OCI-LY1 (cell line): Measurements from ENCODE around the gene ZDHHC14.
"Not testable (repeated sequence)": the region's sequence is repeated elsewhere in the genome, so short reads cannot be mapped to it uniquely, and the experiment has no call there.

Experiments used
- H2AFZ ChIP-seq: fragments of 200-600 bp; sonication (generic), shearing (Covaris generic); 2 replicates; pipeline ENCODE4 v1.6.0; 2014; ENCODE audit warnings: antibody characterized with exemption, mild to moderate bottlenecking, low read length
- H3F3A ChIP-seq: fragments of 200-600 bp; sonication (generic), shearing (Covaris generic); 2 replicates; pipeline ENCODE4 v1.6.0; 2014; ENCODE audit warnings: mild to moderate bottlenecking, antibody characterized with exemption, low read length, moderate library complexity; ENCODE audit not compliant: insufficient read depth
- H3K27ac ChIP-seq: fragments of 200-600 bp; sonication (generic); 2 replicates; pipeline ENCODE4 v1.5.1; 2014; ENCODE audit warnings: low read length, mixed run types, mild to moderate bottlenecking, low read depth; ENCODE audit not compliant: poor library complexity, severe bottlenecking
- H3K27me3 ChIP-seq: fragments of 200-600 bp; sonication (generic); 2 replicates; pipeline ENCODE4 v1.6.0; 2014; ENCODE audit warnings: antibody characterized with exemption, mild to moderate bottlenecking, low read length, moderate library complexity; ENCODE audit not compliant: insufficient read depth
- H3K36me3 ChIP-seq: fragments of 200-600 bp; sonication (generic); 2 replicates; pipeline ENCODE4 v1.6.1; 2014; ENCODE audit warnings: mild to moderate bottlenecking, antibody characterized with exemption, low read length, moderate library complexity, mixed read lengths; ENCODE audit not compliant: insufficient read depth
- H3K4me1 ChIP-seq: fragments of 200-600 bp; sonication (generic); 2 replicates; pipeline ENCODE4 v1.5.1; 2014; ENCODE audit warnings: mild to moderate bottlenecking, low read length, moderate library complexity; ENCODE audit not compliant: insufficient read depth, severe bottlenecking
- H3K4me2 ChIP-seq: fragments of 200-600 bp; sonication (generic), shearing (Covaris generic); 2 replicates; pipeline ENCODE4 v1.6.1; 2014; ENCODE audit warnings: low read length
- H3K4me3 ChIP-seq: fragments of 200-600 bp; sonication (generic); 2 replicates; pipeline ENCODE4 v1.5.1; 2014; ENCODE audit warnings: low read length, low read depth, mild to moderate bottlenecking, mixed read lengths; ENCODE audit not compliant: poor library complexity, severe bottlenecking
- H3K79me2 ChIP-seq: fragments of 200-600 bp; shearing (Covaris generic); 2 replicates; pipeline ENCODE4 v1.6.1; 2016; ENCODE audit warnings: mixed run types, low read length, mixed read lengths; ENCODE audit not compliant: insufficient read depth
- H3K9ac ChIP-seq: fragments of 200-600 bp; sonication (generic), shearing (Covaris generic); 2 replicates; pipeline ENCODE4 v1.6.1; 2014; ENCODE audit warnings: mild to moderate bottlenecking, low read length, mixed read lengths
- H3K9me2 ChIP-seq: fragments of 200-600 bp; sonication (generic), shearing (Covaris generic); 2 replicates; pipeline ENCODE4 v1.6.1; 2014; ENCODE audit warnings: low read depth, mild to moderate bottlenecking, low read length, mixed read lengths
- H3K9me3 ChIP-seq: fragments of 200-600 bp; shearing (Covaris generic); 2 replicates; pipeline ENCODE4 v1.6.1; 2014; ENCODE audit warnings: low read length, mixed read lengths
- H4K20me1 ChIP-seq: fragments of 200-600 bp; sonication (generic), shearing (Covaris generic); 2 replicates; pipeline ENCODE4 v1.6.0; 2016; ENCODE audit warnings: mild to moderate bottlenecking, low read length; ENCODE audit not compliant: insufficient read depth
- EZH2 ChIP-seq: fragments of 200-600 bp; sonication (generic), shearing (Covaris generic); IDR thresholded peaks from 2 replicates; pipeline ENCODE4 v1.8.0; 2017; ENCODE audit warnings: borderline replicate concordance, mixed run types, mild to moderate bottlenecking, antibody characterized with exemption, low read length, moderate library complexity, mixed read lengths
- TF ChIP-seq, protein P1 (sequence below): fragments of 200-600 bp; sonication (generic), shearing (Covaris generic); IDR thresholded peaks from 2 replicates; pipeline ENCODE4 v1.5.1; 2017; ENCODE audit warnings: mild to moderate bottlenecking, antibody characterized with exemption, low read length, moderate library complexity, mixed read lengths

ZDHHC14 gene

DNA sequence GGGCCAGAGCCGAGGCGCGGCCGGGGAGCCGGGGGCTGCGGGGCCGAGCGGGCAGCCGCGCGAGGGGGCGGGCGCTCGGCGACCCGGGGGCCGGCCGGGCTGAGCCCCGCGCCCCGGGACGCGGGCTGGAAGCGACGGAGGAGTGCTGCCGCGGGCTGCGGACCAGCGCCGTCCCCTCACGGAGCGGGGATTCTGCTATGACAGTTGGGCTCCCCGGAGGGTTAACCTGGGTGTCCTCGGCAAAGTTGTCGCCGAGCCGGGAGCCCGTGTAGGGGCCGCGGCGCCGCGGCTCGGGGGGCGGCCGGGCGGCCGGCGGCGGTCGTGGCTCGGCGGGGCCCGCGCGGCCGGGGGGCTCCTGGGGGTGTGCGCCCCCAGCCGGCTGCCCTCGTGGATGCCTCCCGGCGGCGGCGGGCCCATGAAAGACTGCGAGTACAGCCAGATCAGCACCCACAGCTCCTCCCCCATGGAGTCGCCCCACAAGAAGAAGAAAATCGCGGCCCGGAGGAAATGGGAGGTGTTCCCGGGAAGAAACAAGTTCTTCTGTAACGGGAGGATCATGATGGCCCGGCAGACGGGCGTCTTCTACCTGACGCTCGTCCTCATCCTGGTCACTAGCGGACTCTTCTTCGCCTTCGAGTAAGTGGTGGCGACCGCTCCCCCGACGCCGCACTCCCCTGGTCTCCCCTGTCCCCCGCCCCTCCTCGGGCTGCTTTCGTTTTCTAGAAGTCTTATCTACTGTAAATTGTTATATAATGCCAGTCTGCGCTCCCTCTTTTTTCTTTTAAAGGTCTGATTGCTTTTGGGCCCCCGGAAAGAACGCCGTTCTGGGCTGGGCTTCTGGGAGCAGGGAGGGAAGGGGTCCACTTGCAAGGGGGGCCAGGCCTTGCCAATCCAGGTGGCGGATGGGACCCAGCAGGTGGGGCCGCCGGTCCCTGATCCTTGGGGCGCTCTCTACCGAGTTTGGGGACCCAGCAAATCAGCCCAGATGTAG is 936 bp downstream of the ZDHHC14 start:
- H3K4me1 ChIP-seq, result peaks cover 18% of the 10 kb centered on the region
- TF ChIP-seq EZH2, result no peak
- TF ChIP-seq, protein P1, sequence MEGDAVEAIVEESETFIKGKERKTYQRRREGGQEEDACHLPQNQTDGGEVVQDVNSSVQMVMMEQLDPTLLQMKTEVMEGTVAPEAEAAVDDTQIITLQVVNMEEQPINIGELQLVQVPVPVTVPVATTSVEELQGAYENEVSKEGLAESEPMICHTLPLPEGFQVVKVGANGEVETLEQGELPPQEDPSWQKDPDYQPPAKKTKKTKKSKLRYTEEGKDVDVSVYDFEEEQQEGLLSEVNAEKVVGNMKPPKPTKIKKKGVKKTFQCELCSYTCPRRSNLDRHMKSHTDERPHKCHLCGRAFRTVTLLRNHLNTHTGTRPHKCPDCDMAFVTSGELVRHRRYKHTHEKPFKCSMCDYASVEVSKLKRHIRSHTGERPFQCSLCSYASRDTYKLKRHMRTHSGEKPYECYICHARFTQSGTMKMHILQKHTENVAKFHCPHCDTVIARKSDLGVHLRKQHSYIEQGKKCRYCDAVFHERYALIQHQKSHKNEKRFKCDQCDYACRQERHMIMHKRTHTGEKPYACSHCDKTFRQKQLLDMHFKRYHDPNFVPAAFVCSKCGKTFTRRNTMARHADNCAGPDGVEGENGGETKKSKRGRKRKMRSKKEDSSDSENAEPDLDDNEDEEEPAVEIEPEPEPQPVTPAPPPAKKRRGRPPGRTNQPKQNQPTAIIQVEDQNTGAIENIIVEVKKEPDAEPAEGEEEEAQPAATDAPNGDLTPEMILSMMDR, result peak; percentile 13; the same call in 1 of the 2 replicates
- no peaks in the 10 kb centered on the region for H3F3A ChIP-seq
- peak overlapping the region; percentile 83 for H3K4me2 ChIP-seq
- no peak overlapping the region for H2AFZ ChIP-seq
- no peaks in the 10 kb centered on the region for H3K9me2 ChIP-seq
- no peaks in the 10 kb centered on the region for H3K79me2 ChIP-seq
- H3K27me3 ChIP-seq, result peaks cover 6% of the 10 kb centered on the region; the same call in 1 of the 2 replicates
- no peaks in the 10 kb centered on the region for H4K20me1 ChIP-seq
- no peak overlapping the region for H3K27ac ChIP-seq
- H3K9ac ChIP-seq, result peak overlapping the region; percentile 85
- no peaks in the 10 kb centered on the region for H3K9me3 ChIP-seq
- H3K4me3 ChIP-seq, result peak overlapping the region; percentile 82
- no peaks in the 10 kb centered on the region for H3K36me3 ChIP-seq

DNA sequence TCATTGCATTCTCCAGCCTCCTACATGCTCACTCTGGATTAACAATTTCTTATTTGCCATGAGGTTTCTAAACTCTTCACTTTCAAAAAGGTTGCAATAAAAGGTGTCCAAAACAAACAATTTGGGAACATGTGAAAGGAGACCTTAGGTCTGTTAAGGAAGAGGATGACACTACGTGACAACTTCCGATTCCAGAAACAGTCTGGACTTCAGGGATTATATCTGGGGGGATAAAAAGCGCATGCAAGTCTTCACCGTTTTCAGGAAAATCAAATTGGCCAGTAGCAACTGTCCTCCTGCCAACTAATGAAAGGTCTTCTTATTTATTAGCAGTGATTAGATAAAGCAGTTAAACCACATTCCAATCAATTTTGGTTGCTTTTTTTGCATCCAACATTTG is 1.8 kb downstream of the ZDHHC14 start:
- no peak overlapping the region for H3K27ac ChIP-seq
- no peak overlapping the region for H3K4me3 ChIP-seq
- peaks cover 13% of the 10 kb centered on the region for H3K4me1 ChIP-seq
- H4K20me1 ChIP-seq, result no peaks in the 10 kb centered on the region
- H3K4me2 ChIP-seq, result no peak overlapping the region
- no peak overlapping the region for H2AFZ ChIP-seq
- TF ChIP-seq, protein P1, result no peak
- no peak for TF ChIP-seq EZH2
- no peaks in the 10 kb centered on the region for H3F3A ChIP-seq
- H3K36me3 ChIP-seq, result no peaks in the 10 kb centered on the region
- peaks cover 6% of the 10 kb centered on the region; the same call in 1 of the 2 replicates for H3K27me3 ChIP-seq
- H3K9ac ChIP-seq, result no peak overlapping the region
- H3K79me2 ChIP-seq, result no peaks in the 10 kb centered on the region
- H3K9me2 ChIP-seq, result no peaks in the 10 kb centered on the region
- H3K9me3 ChIP-seq, result no peaks in the 10 kb centered on the region

DNA sequence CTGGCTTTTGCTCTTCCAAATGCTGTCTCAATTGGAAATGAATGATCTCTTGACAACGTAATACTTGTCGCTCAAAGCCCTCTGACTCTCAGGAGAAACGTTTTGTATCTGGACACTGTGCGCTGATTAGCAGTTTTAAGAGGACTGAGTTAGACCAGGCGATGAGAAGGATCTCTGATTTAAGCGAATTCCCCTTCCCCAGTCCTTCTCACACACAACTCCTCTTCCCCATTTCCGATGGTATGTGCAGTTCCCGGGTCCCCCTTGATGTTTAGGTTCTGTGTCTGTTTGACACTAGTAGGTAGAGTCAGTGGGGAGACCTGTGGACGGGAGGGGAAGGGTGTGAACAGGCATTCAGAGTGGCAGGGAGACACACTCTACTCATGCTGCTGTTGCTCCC is 2.5 kb downstream of the ZDHHC14 start:
- Histone ChIP-seq H3K27me3 (peaks cover 6% of the 10 kb centered on the region; the same call in 1 of the 2 replicates), H3K9me3 (no peaks in the 10 kb centered on the region), H3K4me1 (peaks cover 13% of the 10 kb centered on the region), H3K79me2 (no peaks in the 10 kb centered on the region), H2AFZ (no peak overlapping the region), H3K4me2 (no peak overlapping the region), H3K4me3 (no peak overlapping the region), H3K36me3 (no peaks in the 10 kb centered on the region), H3F3A (no peaks in the 10 kb centered on the region), H3K9ac (no peak overlapping the region), H3K27ac (no peak overlapping the region), H3K9me2 (no peaks in the 10 kb centered on the region), H4K20me1 (no peaks in the 10 kb centered on the region)
- no peak for TF ChIP-seq EZH2
- TF ChIP-seq, protein P1, result no peak

DNA sequence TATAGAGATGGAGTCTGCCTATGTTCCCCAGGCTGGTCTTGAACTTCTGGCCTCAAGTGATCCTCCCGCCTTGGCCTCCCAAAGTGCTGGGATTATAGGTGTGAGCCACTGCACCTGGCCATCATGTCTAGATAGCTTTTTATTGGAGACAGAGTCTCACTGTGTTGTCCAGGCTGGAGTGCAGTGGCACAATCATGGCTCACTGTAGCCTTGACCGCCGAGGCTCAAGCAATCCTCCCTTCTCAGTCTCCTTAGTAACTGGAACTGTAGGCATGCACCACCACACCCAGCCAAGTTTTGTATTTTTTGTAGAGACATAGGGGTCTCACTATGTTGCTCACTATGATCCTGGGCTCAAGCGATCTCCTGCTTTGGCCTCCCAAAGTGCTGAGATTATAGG is 4.0 kb downstream of the ZDHHC14 start:
- H3F3A ChIP-seq, H3K9ac ChIP-seq, H3K4me1 ChIP-seq, H4K20me1 ChIP-seq, H3K27ac ChIP-seq, H3K4me3 ChIP-seq, H3K9me2 ChIP-seq, H3K27me3 ChIP-seq, H3K36me3 ChIP-seq, H3K79me2 ChIP-seq, H2AFZ ChIP-seq, H3K9me3 ChIP-seq, H3K4me2 ChIP-seq: not testable (repeated sequence)
